Measurements from ENCODE around the gene ADAMTSL4. TPM values are rescaled to one million over a fixed set of nuclear protein-coding genes. Genes with fewer than 3 reads are reported as not detected.

ADAMTSL4 gene
- total RNA-seq, 1 donor: 5.4 TPM

DNA sequence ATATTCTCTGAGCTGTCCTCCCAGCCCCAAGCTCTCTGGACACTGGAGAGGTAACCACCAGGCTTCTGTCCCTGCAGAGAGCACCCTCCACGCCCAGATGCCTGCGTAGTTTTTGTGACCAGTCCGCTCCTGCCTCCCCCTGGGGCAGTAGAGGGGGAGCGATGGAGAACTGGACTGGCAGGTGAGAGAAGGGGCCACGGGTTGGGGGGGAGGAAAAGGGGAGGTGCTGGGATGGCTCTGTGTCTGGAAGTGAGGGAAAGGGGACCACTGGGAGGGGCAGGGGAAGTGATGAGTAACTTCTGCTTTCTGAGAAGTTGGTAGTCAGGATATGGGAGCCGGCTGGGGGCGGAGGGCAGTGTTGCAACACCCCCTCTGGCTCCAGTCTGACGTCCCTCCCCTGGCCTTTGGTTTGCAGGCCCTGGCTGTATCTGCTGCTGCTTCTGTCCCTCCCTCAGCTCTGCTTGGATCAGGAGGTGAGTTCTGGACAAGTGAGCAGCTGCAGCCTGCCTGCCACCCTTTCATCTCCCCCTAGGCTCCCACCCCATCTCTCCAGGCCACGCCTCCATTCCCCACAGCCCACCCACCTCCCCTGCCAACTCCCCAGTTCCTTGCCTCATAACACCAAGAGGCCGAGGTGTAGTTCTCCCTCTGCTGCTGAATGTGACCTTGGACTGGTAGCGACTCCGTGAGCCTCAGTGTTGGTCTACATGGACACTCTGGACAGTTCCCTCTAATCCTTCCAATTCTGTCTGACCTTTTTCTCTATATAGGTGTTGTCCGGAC, 3.1 kb downstream of the ADAMTSL4 start:
- no peaks in the 10 kb centered on the region for H3K27me3 ChIP-seq (ENCODE audit: insufficient read depth, low read length)
- H3K79me2 ChIP-seq (ENCODE audit: insufficient read depth, low read length): no peaks in the 10 kb centered on the region
- H3K4me3 ChIP-seq (ENCODE audit: insufficient read depth, low read length): no peak overlapping the region
- peaks cover 28% of the 10 kb centered on the region for H3K4me1 ChIP-seq (ENCODE audit: insufficient read depth, low read length)
- no peaks in the 10 kb centered on the region for H4K20me1 ChIP-seq (ENCODE audit: insufficient read depth, low read length)
- peak overlapping the region; percentile 57 for H3K4me2 ChIP-seq (ENCODE audit: insufficient read depth, low read length)
- H3K27ac ChIP-seq (ENCODE audit: low read depth, low read length): peak overlapping the region; percentile 63
- DNase-seq (ENCODE audit: insufficient read length, low spot score, missing footprints): peak; percentile 99
- H3K36me3 ChIP-seq (ENCODE audit: insufficient read depth, low read length): peaks cover 7% of the 10 kb centered on the region
- TF ChIP-seq, protein P1, sequence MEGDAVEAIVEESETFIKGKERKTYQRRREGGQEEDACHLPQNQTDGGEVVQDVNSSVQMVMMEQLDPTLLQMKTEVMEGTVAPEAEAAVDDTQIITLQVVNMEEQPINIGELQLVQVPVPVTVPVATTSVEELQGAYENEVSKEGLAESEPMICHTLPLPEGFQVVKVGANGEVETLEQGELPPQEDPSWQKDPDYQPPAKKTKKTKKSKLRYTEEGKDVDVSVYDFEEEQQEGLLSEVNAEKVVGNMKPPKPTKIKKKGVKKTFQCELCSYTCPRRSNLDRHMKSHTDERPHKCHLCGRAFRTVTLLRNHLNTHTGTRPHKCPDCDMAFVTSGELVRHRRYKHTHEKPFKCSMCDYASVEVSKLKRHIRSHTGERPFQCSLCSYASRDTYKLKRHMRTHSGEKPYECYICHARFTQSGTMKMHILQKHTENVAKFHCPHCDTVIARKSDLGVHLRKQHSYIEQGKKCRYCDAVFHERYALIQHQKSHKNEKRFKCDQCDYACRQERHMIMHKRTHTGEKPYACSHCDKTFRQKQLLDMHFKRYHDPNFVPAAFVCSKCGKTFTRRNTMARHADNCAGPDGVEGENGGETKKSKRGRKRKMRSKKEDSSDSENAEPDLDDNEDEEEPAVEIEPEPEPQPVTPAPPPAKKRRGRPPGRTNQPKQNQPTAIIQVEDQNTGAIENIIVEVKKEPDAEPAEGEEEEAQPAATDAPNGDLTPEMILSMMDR (IDR thresholded peaks at IDR 0.05; ENCODE audit: extremely low read depth, low read depth, low read length): no peak
- no peaks in the 10 kb centered on the region for H3K9me3 ChIP-seq (ENCODE audit: low read depth, low read length)
- peak overlapping the region; percentile 10 for H2AFZ ChIP-seq (ENCODE audit: low read length)

GRCh38 chr1:150552911-150553289, 3.7 kb downstream of the ADAMTSL4 start:
- peaks cover 28% of the 10 kb centered on the region for H3K4me1 ChIP-seq (ENCODE audit: insufficient read depth, low read length)
- no peaks in the 10 kb centered on the region for H3K79me2 ChIP-seq (ENCODE audit: insufficient read depth, low read length)
- no peak overlapping the region for H3K4me3 ChIP-seq (ENCODE audit: insufficient read depth, low read length)
- H3K36me3 ChIP-seq (ENCODE audit: insufficient read depth, low read length): peaks cover 7% of the 10 kb centered on the region
- peak overlapping the region; percentile 57 for H3K4me2 ChIP-seq (ENCODE audit: insufficient read depth, low read length)
- no peaks in the 10 kb centered on the region for H4K20me1 ChIP-seq (ENCODE audit: insufficient read depth, low read length)
- peak; percentile 71 for DNase-seq (ENCODE audit: insufficient read length, low spot score, missing footprints)
- no peaks in the 10 kb centered on the region for H3K27me3 ChIP-seq (ENCODE audit: insufficient read depth, low read length)
- no peak overlapping the region for H2AFZ ChIP-seq (ENCODE audit: low read length)
- H3K9me3 ChIP-seq (ENCODE audit: low read depth, low read length): no peaks in the 10 kb centered on the region
- H3K27ac ChIP-seq (ENCODE audit: low read depth, low read length): peak overlapping the region; percentile 63
- TF ChIP-seq, protein P1 (IDR thresholded peaks at IDR 0.05; ENCODE audit: extremely low read depth, low read depth, low read length): no peak

- peak; percentile 60 for DNase-seq (ENCODE audit: insufficient read length, low spot score, missing footprints)
- Histone ChIP-seq H3K4me3 (ENCODE audit: insufficient read depth, low read length) (no peak overlapping the region), H3K79me2 (ENCODE audit: insufficient read depth, low read length) (no peaks in the 10 kb centered on the region), H3K4me2 (ENCODE audit: insufficient read depth, low read length) (no peak overlapping the region), H3K9me3 (ENCODE audit: low read depth, low read length) (no peaks in the 10 kb centered on the region), H3K27me3 (ENCODE audit: insufficient read depth, low read length) (no peaks in the 10 kb centered on the region), H3K36me3 (ENCODE audit: insufficient read depth, low read length) (peaks cover 9% of the 10 kb centered on the region), H4K20me1 (ENCODE audit: insufficient read depth, low read length) (no peaks in the 10 kb centered on the region), H3K4me1 (ENCODE audit: insufficient read depth, low read length) (peaks cover 26% of the 10 kb centered on the region), H2AFZ (ENCODE audit: low read length) (no peak overlapping the region), H3K27ac (ENCODE audit: low read depth, low read length) (no peak overlapping the region)
- TF ChIP-seq, protein P1 (IDR thresholded peaks at IDR 0.05; ENCODE audit: extremely low read depth, low read depth, low read length): no peak
These were observed 4.3 kb downstream of the ADAMTSL4 start for GRCh38 chr1:150553392-150554085.

DNA sequence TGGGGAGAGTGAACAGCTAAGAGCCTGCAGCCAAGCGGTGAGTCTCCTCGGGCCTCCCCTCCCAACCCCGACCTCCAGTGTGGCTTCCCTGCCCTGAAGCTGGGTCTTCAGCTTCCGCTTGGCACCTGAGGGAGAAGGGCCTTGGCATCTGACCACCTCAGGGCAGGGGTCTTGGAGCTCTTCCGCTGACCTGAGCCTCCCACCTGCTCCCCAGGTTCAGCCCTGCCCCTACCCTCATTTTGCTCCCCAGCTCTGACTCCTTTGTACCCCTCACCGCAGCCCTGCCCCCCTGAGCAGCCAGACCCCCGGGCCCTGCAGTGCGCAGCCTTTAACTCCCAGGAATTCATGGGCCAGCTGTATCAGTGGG, 4.9 kb downstream of the ADAMTSL4 start:
- no peaks in the 10 kb centered on the region for H3K27me3 ChIP-seq (ENCODE audit: insufficient read depth, low read length)
- no peak overlapping the region for H3K4me2 ChIP-seq (ENCODE audit: insufficient read depth, low read length)
- no peak overlapping the region for H2AFZ ChIP-seq (ENCODE audit: low read length)
- no peak overlapping the region for H3K27ac ChIP-seq (ENCODE audit: low read depth, low read length)
- DNase-seq (ENCODE audit: insufficient read length, low spot score, missing footprints): peak; percentile 70
- H3K4me1 ChIP-seq (ENCODE audit: insufficient read depth, low read length): peaks cover 24% of the 10 kb centered on the region
- H3K79me2 ChIP-seq (ENCODE audit: insufficient read depth, low read length): peaks cover under 1% of the 10 kb centered on the region
- H4K20me1 ChIP-seq (ENCODE audit: insufficient read depth, low read length): no peaks in the 10 kb centered on the region
- TF ChIP-seq, protein P1 (IDR thresholded peaks at IDR 0.05; ENCODE audit: extremely low read depth, low read depth, low read length): no peak
- no peaks in the 10 kb centered on the region for H3K9me3 ChIP-seq (ENCODE audit: low read depth, low read length)
- H3K36me3 ChIP-seq (ENCODE audit: insufficient read depth, low read length): peaks cover 9% of the 10 kb centered on the region
- H3K4me3 ChIP-seq (ENCODE audit: insufficient read depth, low read length): no peak overlapping the region

All from osteoblast (primary cell).